Glutamatergic neuron (in vitro differentiated cells): Measurements from ENCODE around the gene SLC6A6. TPM values are rescaled to one million over a fixed set of nuclear protein-coding genes. Genes with fewer than 3 reads are reported as not detected.
A peak's percentile ranks its signal among the peaks of the same experiment; 100 is the strongest.

Experiments used
- DNase-seq: peaks from one replicate; pipeline ENCODE4 v3.0.0; 2022
- H3K27ac Mint-ChIP-seq: one replicate; pipeline ENCODE4 v1.8.0; 2020; ENCODE audit warnings: mild to moderate bottlenecking, mixed read lengths, inconsistent platforms; ENCODE audit not compliant: unreplicated experiment
- H3K27me3 Mint-ChIP-seq: one replicate; pipeline ENCODE4 v1.8.0; 2020; ENCODE audit warnings: mild to moderate bottlenecking, moderate library complexity, mixed read lengths, inconsistent platforms; ENCODE audit not compliant: unreplicated experiment
- H3K36me3 Mint-ChIP-seq: one replicate; pipeline ENCODE4 v1.8.0; 2020; ENCODE audit warnings: mild to moderate bottlenecking, mixed read lengths, inconsistent platforms; ENCODE audit not compliant: unreplicated experiment
- H3K4me1 Mint-ChIP-seq: one replicate; pipeline ENCODE4 v1.8.0; 2020; ENCODE audit warnings: mild to moderate bottlenecking, low read depth, mixed read lengths, inconsistent platforms; ENCODE audit not compliant: unreplicated experiment
- H3K4me3 Mint-ChIP-seq: one replicate; pipeline ENCODE4 v1.8.0; 2020; ENCODE audit warnings: mild to moderate bottlenecking, mixed read lengths, inconsistent platforms; ENCODE audit not compliant: unreplicated experiment
- H3K9me3 Mint-ChIP-seq: one replicate; pipeline ENCODE4 v1.8.0; 2020; ENCODE audit warnings: mild to moderate bottlenecking, moderate library complexity, mixed read lengths, inconsistent platforms; ENCODE audit not compliant: unreplicated experiment
- total RNA-seq: library from RNA; stranded (reverse); fragmentation: NEBNext Ultra II Directional; extraction: Animal tissue kit (Norgen Biotek cat#: 25700); gene quantifications from one replicate; pipeline ENCODE4 v1.2.1, GENCODE V29; 2021; ENCODE audit not compliant: unreplicated experiment
- TF ChIP-seq, protein P1 (sequence below): fragments of 200-600 bp; sonication (generic); IDR thresholded peaks from one replicate; pipeline ENCODE4 v1.5.0; 2021; ENCODE audit not compliant: partially characterized antibody, unreplicated experiment

SLC6A6 gene
- total RNA-seq, 1 donor from 2014 or later: 21.9 TPM

DNA sequence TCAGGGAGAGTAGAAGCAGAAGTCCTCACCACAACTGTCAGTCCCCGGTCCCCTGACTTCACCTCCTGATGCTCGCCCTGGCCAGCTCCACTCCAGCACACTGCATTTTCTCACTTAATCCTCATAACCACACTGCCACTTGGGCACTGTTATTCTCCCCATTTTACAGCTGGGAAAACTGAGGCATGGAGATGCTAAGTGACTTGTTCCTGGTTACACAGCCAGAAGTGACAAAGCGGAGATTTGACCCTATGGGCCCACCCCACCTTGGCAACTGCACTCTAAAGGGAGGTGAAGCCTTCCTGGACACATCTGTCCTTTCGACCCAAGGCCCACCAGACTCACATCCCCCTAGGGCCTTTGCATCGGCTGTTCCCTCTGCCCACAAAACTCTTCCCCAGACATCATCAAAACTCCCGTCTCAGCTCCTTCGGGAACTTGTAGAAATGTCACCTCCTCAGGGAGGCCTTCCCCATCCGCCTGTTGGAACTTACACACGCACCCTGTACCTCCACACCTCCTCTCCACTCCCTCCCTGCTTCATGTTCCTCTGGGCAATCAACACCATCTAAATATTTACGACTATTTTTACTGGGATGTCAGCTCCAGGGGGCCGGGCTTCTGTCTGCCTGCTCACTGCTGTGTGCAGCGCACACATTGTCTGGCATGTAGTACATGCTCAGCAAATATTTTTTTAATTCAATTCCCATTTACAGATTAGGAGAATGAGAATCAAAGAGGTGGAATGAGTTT, 134.6 kb downstream of the SLC6A6 start:
- no peaks in the 10 kb centered on the region for H3K36me3 Mint-ChIP-seq
- H3K27me3 Mint-ChIP-seq: peaks cover 6% of the 10 kb centered on the region
- DNase-seq: peak; percentile 8
- TF ChIP-seq, protein P1, sequence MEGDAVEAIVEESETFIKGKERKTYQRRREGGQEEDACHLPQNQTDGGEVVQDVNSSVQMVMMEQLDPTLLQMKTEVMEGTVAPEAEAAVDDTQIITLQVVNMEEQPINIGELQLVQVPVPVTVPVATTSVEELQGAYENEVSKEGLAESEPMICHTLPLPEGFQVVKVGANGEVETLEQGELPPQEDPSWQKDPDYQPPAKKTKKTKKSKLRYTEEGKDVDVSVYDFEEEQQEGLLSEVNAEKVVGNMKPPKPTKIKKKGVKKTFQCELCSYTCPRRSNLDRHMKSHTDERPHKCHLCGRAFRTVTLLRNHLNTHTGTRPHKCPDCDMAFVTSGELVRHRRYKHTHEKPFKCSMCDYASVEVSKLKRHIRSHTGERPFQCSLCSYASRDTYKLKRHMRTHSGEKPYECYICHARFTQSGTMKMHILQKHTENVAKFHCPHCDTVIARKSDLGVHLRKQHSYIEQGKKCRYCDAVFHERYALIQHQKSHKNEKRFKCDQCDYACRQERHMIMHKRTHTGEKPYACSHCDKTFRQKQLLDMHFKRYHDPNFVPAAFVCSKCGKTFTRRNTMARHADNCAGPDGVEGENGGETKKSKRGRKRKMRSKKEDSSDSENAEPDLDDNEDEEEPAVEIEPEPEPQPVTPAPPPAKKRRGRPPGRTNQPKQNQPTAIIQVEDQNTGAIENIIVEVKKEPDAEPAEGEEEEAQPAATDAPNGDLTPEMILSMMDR: no peak
- H3K4me1 Mint-ChIP-seq: peaks cover 4% of the 10 kb centered on the region
- peaks cover 2% of the 10 kb centered on the region for H3K9me3 Mint-ChIP-seq
- H3K27ac Mint-ChIP-seq: no peak overlapping the region
- no peak overlapping the region for H3K4me3 Mint-ChIP-seq

DNA sequence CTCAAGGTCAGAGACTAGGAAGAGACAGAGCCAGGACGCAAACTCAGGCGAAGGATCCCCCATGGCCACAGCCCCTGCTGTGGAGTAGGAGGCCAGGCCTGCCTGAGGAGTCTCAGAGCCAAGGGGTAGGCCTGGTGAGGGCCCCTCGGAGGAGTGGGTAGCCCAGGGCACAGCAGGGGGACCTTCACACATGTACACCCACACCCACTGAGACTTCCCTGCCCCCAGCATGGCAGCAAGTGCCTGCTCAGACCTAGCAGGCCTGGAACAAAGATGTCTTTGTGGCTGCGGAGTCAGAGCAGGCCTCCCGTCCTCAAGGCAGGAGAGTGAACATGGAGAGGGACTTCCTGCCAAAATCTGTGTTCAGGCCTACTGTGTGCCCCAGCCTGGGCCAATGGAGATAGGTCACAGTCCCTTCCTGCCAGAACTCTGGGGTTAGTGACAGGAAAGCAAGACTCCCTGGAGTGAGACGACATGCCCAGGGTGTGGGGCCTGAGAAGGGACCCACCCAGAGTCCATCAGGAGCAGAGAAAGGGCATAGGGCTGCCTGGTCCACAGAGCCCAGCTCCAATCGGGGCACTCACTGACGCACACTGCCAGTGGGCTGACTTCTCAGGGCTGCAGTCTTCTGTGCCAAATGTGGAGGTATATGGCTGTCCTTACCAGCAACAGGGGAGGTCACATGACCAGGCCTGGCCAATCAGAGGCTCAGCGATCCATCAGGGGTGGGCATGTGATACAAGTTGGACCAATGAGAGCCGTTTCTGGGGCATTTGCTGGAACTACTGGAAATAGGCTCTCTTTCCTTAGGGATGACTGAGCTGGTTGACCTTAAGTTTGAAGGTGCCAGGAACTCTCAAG, 135.4 kb downstream of the SLC6A6 start:
- Mint-ChIP-seq H3K4me1 (peaks cover 4% of the 10 kb centered on the region), H3K36me3 (no peaks in the 10 kb centered on the region), H3K27ac (no peak overlapping the region), H3K4me3 (no peak overlapping the region), H3K9me3 (peaks cover 4% of the 10 kb centered on the region), H3K27me3 (peaks cover 6% of the 10 kb centered on the region)
- TF ChIP-seq, protein P1: no peak
- DNase-seq: peak; percentile 52

DNA sequence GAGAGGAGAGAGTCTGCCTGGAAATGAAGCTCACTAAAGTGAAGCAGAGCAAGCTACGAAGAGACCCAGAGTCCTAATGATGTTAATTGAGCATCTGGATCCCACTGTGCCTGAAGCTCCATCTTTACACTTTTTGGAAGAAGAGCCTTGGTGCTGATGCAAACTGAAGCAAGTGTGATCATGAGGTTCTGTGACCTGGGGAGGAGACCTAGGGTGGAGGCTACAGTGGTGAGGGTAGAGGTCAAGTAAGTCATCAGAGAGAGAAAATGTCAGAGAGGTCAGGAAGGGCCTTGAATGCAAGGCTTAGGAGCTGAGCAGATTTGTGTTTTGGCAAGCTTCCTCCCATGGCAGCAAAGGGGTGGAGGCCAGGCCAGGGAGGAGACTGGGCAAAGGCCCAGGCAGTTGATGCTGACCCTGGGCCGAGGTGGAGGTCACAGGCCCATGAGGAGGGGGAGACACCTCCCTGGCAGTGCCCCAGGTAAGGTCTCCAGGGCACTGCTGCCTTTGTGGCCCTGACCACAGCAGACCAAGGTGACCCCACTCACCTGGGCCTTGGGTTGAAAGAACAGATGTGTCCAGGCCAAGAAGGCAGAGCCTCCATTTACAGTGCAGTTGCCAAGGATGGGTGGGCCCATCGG, 136.2 kb downstream of the SLC6A6 start:
- H3K27ac Mint-ChIP-seq: no peak overlapping the region
- TF ChIP-seq, protein P1: no peak

More for the DNA sequence above, 136.2 kb downstream of the SLC6A6 start:
- H3K4me3 Mint-ChIP-seq: no peak overlapping the region
- DNase-seq: no peak
- peaks cover 5% of the 10 kb centered on the region for H3K9me3 Mint-ChIP-seq
- peaks cover 4% of the 10 kb centered on the region for H3K4me1 Mint-ChIP-seq
- peaks cover 6% of the 10 kb centered on the region for H3K27me3 Mint-ChIP-seq
- no peaks in the 10 kb centered on the region for H3K36me3 Mint-ChIP-seq

Other genes starting within 250 kb of the SLC6A6 start
- 39.5 TPM for gene XPC, start 224.0 kb upstream of the SLC6A6 start, total RNA-seq
- 8.4 TPM for gene LSM3, start 223.8 kb upstream of the SLC6A6 start, total RNA-seq
- 0.34 TPM for gene GRIP2, start 137.7 kb downstream of the SLC6A6 start, total RNA-seq
- gene CCDC174, start 249.2 kb downstream of the SLC6A6 start, total RNA-seq: 22.1 TPM